Astrocyte (in vitro differentiated cells and primary cell): ENCODE measurements around the gene NKD1.

Source experiments
- CTCF ChIP-seq: IDR thresholded peaks from 2 replicates; pipeline ENCODE4 v1.5.1; 2011; ENCODE audit warnings: low read depth, mild to moderate bottlenecking, inconsistent platforms, low read length, moderate library complexity; ENCODE audit not compliant: insufficient read depth
- EZH2 ChIP-seq: IDR thresholded peaks from 2 replicates; pipeline ENCODE4 v1.6.1; 2012; ENCODE audit warnings: mild to moderate bottlenecking, low read length, inconsistent platforms; ENCODE audit not compliant: insufficient read depth

- TF ChIP-seq CTCF (no peak), EZH2 (no peak)
Measured at GRCh38 chr16:50540711-50541007, 7.5 kb upstream of the NKD1 start.
